B cell (primary cell): ENCODE measurements around the gene B4GALT5. TPM values are rescaled to one million over a fixed set of nuclear protein-coding genes. Genes with fewer than 3 reads are reported as not detected.
A peak's percentile ranks its signal among the peaks of the same experiment; 100 is the strongest.

ENCODE experiments used
- ATAC-seq: fragments of 200-7000 bp; cut with Tn5 transposase; one replicate; pipeline ENCODE4 v1.10.0; 2021; ENCODE audit warnings: low read depth, mild to moderate bottlenecking, moderate number of reproducible peaks, moderate library complexity
- CTCF ChIA-PET: fragments of 350-600 bp; sonication (Branson Sonifier 250); formaldehyde crosslinking; loops from one replicate; lab custom pipeline; 2021; ENCODE audit warnings: antibody characterized with exemption, inconsistent platforms; lab: Charles Lee
- POLR2A ChIA-PET: fragments of 350-600 bp; sonication (Branson Sonifier 250); formaldehyde crosslinking; loops from one replicate; lab custom pipeline; 2021; ENCODE audit warnings: antibody characterized with exemption; lab: Charles Lee
- DNase-seq: peaks from one replicate; pipeline ENCODE4 v3.0.0; 2013
- H2AFZ ChIP-seq: 2 replicates; pipeline ENCODE4 v1.6.1; 2012; ENCODE audit warnings: mild to moderate bottlenecking, low read depth, low read length; ENCODE audit not compliant: insufficient read depth, poor library complexity, severe bottlenecking
- H3K27ac ChIP-seq, 2 donors: 1 replicate in 1 of 2; 2 replicates in 1 of 2; pipeline ENCODE4 v1.5.1; 2012 to 2013; ENCODE audit warnings: low read length in 2 of 2, mild to moderate bottlenecking in 2 of 2, moderate library complexity in 1 of 2
- H3K27me3 ChIP-seq, 4 experiments: fragments of 200-600 bp in 1 of 4; sonication (generic) in 1 of 4; replicated peaks in 1 of 4; 1 replicate in 2 of 4; 2 replicates in 2 of 4; pipeline versions ENCODE4 v1.6.1 to v1.7.0; 2013 to 2016; ENCODE audit warnings: low read length in 3 of 4, mild to moderate bottlenecking in 2 of 4, mixed read lengths in 1 of 4, moderate library complexity in 1 of 4; ENCODE audit not compliant: insufficient read depth in 4 of 4, control insufficient read depth in 3 of 4; ENCODE audit errors: control extremely low read depth in 1 of 4
- H3K36me3 ChIP-seq, 2 experiments: replicated peaks in 1 of 2; 1 replicate in 1 of 2; 2 replicates in 1 of 2; pipeline versions ENCODE4 v1.6.1 to v1.7.1; 2013; ENCODE audit warnings: low read length in 1 of 2; ENCODE audit not compliant: insufficient read depth in 2 of 2, control insufficient read depth in 1 of 2; ENCODE audit errors: control extremely low read depth in 1 of 2, extremely low read depth in 1 of 2
- H3K4me1 ChIP-seq, 2 donors: fragments of 200-600 bp in 1 of 2; sonication (generic) in 1 of 2; 1 replicate in 1 of 2; 2 replicates in 1 of 2; pipeline versions ENCODE4 v1.5.1 to v1.6.1; 2013 to 2017; ENCODE audit warnings: low read length in 2 of 2; ENCODE audit not compliant: control insufficient read depth in 2 of 2, insufficient read depth in 2 of 2
- H3K4me2 ChIP-seq: replicated peaks from 2 replicates; pipeline ENCODE3; 2012; ENCODE audit warnings: mild to moderate bottlenecking, low read depth, low read length; ENCODE audit not compliant: poor library complexity, severe bottlenecking
- H3K4me3 ChIP-seq, 5 experiments: fragments of 200-600 bp in 1 of 5; sonication (generic) in 1 of 5; 1 replicate in 3 of 5; 2 replicates in 2 of 5; pipeline versions ENCODE4 v1.5.1 to v1.7.0; 2011 to 2016; ENCODE audit warnings: low read length in 4 of 5, mild to moderate bottlenecking in 4 of 5, low read depth in 2 of 5, control low read depth in 1 of 5, moderate library complexity in 1 of 5; ENCODE audit not compliant: insufficient read depth in 1 of 5; ENCODE audit errors: control extremely low read depth in 1 of 5, extremely low read depth in 1 of 5
- H3K79me2 ChIP-seq: fragments of 200-600 bp; sonication (generic); one replicate; pipeline ENCODE4 v1.6.0; 2016; ENCODE audit warnings: low read length; ENCODE audit not compliant: control insufficient read depth, insufficient read depth
- H3K9ac ChIP-seq: fragments of 200-600 bp; sonication (generic); 2 replicates; pipeline ENCODE4 v1.6.1; 2017; ENCODE audit warnings: mild to moderate bottlenecking, low read length, moderate library complexity
- H3K9me3 ChIP-seq, 3 donors: one replicate each; pipeline versions ENCODE4 v1.6.1 to v1.7.1; 2013; ENCODE audit warnings: low read length in 2 of 3; ENCODE audit not compliant: control insufficient read depth in 2 of 3, insufficient read depth in 1 of 3; ENCODE audit errors: control extremely low read depth in 1 of 3
- H4K20me1 ChIP-seq: 2 replicates; pipeline ENCODE4 v1.6.0; 2012; ENCODE audit warnings: mild to moderate bottlenecking, low read length; ENCODE audit not compliant: insufficient read depth, control insufficient read depth, poor library complexity, severe bottlenecking
- H3K27ac Mint-ChIP-seq: one replicate; pipeline ENCODE4 v1.8.0; 2021; ENCODE audit warnings: mixed read lengths
- H3K27me3 Mint-ChIP-seq: one replicate; pipeline ENCODE4 v1.8.0; 2021; ENCODE audit warnings: mixed read lengths
- H3K4me1 Mint-ChIP-seq: one replicate; pipeline ENCODE4 v1.8.0; 2021; ENCODE audit warnings: mixed read lengths
- H3K4me3 Mint-ChIP-seq: one replicate; pipeline ENCODE4 v1.8.0; 2021; ENCODE audit warnings: mixed read lengths
- H3K9me3 Mint-ChIP-seq: one replicate; pipeline ENCODE4 v1.8.0; 2022; ENCODE audit warnings: mixed read lengths; ENCODE audit not compliant: insufficient read depth
- CTCF ChIP-seq: fragments of 200-600 bp; IDR thresholded peaks from one replicate; pipeline ENCODE4 v1.8.0; 2022; ENCODE audit warnings: antibody characterized with exemption, mild to moderate bottlenecking
- EZH2 ChIP-seq: IDR thresholded peaks from 2 replicates; pipeline ENCODE4 v1.6.1; 2012; ENCODE audit warnings: borderline replicate concordance, low read depth, mild to moderate bottlenecking, moderate library complexity, low read length; ENCODE audit not compliant: insufficient read depth, poor library complexity, severe bottlenecking
- WGBS: methylation state at CpG from one replicate; pipeline ENCODE4 v1.1.5; 2013; ENCODE audit warnings: missing lambda C conversion rate; ENCODE audit not compliant: insufficient coverage; 5-methylcytosine and 5-hydroxymethylcytosine counted together
- intact Hi-C: fragments of 100-400 bp; cut with micrococcal nuclease; formaldehyde crosslinking; loops from one replicate; pipeline ENCODE4 v1.10.0; 2022
- polyA plus RNA-seq: library from polyadenylated mRNA; depleted of rRNA; stranded (reverse); fragments of >200 nt; gene quantifications from 2 replicates; pipeline ENCODE4 v1.2.3, GENCODE V29; 2012
- total RNA-seq, 2 donors: library from RNA; stranded (reverse); fragments of 120-200 nt in 1 of 2; gene quantifications; 1 replicate in 1 of 2; 2 replicates in 1 of 2; pipeline versions ENCODE4 v1.2.3 to v1.2.4, GENCODE V29; 2013 to 2022

Gene B4GALT5
- total and polyA plus RNA-seq, 2 donors (not counting 1 experiment from before 2014, with no cell fraction given), result 3.4 to 7.3 TPM

GRCh38 chr20:49715466-49715865 is 1.8 kb upstream of the B4GALT5 start:
- H3K36me3 ChIP-seq, result no peaks in the 10 kb centered on the region
- H3K27ac ChIP-seq, result no peak overlapping the region
- H3K27ac Mint-ChIP-seq, result no peak overlapping the region
- no peak for DNase-seq
- peaks cover 20% of the 10 kb centered on the region in 2 donors for H3K4me1 ChIP-seq
- no peaks in the 10 kb centered on the region for H3K9me3 Mint-ChIP-seq
- no peaks in the 10 kb centered on the region for H3K27me3 Mint-ChIP-seq
- H3K79me2 ChIP-seq, result peaks cover 21% of the 10 kb centered on the region
- ChIA-PET POLR2A (interaction anchor here (1.6 kb wide), 1 partner anchor 221 kb away, joined by 5 read pairs; the partner anchor contains the start of gene RNF114), CTCF (interaction anchor here (1.1 to 2.3 kb wide), 3 partner anchors 10 to 107 kb away, joined by 3 to 6 read pairs (median 4); partner anchors contain the start of gene SLC9A8)
- no peak for ATAC-seq
- no peaks in the 10 kb centered on the region for H3K9me3 ChIP-seq
- TF ChIP-seq CTCF (no peak), EZH2 (no peak)
- H3K4me1 Mint-ChIP-seq, result peaks cover 34% of the 10 kb centered on the region
- no peak overlapping the region for H2AFZ ChIP-seq
- no peak overlapping the region for H3K4me3 ChIP-seq
- H3K4me3 Mint-ChIP-seq, result peak overlapping the region; percentile 66
- H4K20me1 ChIP-seq, result no peaks in the 10 kb centered on the region
- no peak overlapping the region for H3K9ac ChIP-seq
- H3K4me2 ChIP-seq, result no peak overlapping the region
- no peaks in the 10 kb centered on the region for H3K27me3 ChIP-seq
- intact Hi-C loops, result loop anchor here (2.0 to 10.0 kb wide), 2 partner anchors 47 to 199 kb away; partner anchors contain the start of gene SPATA2
- WGBS, result 95% methylated on average over 4 of the region's 7 CpGs
